Tibial nerve (tissue), 4 donors: ENCODE data around the gene POLD4.

ENCODE experiments used
- EP300 ChIP-seq, 2 donors: sonication (generic); formaldehyde crosslinking; IDR thresholded peaks; one replicate each; pipeline ENCODE4 v1.6.1; 2017; ENCODE audit warnings: antibody characterized with exemption in 2 of 2, mild to moderate bottlenecking in 1 of 2
- POLR2A ChIP-seq, 2 donors: fragments of 450-650 bp; IDR thresholded peaks; one replicate each; pipeline ENCODE4 v1.6.1; 2017; ENCODE audit warnings: antibody characterized with exemption in 2 of 2, mild to moderate bottlenecking in 2 of 2, moderate library complexity in 2 of 2
- TF ChIP-seq, protein P1 (sequence below), 5 experiments: fragments of 200-600 bp in 3 of 5; fragments of 450-650 bp in 2 of 5; sonication (generic) in 3 of 5; IDR thresholded peaks; one replicate each; pipeline ENCODE4 v1.5.1; 2016 to 2019; ENCODE audit warnings: antibody characterized with exemption in 5 of 5, mild to moderate bottlenecking in 3 of 5, moderate library complexity in 2 of 5

GRCh38 chr11:67396587-67397389 is 43.4 kb upstream of the POLD4 start:
- TF ChIP-seq POLR2A (IDR thresholded peaks at IDR 0.05), result no peak
- TF ChIP-seq, protein P1, sequence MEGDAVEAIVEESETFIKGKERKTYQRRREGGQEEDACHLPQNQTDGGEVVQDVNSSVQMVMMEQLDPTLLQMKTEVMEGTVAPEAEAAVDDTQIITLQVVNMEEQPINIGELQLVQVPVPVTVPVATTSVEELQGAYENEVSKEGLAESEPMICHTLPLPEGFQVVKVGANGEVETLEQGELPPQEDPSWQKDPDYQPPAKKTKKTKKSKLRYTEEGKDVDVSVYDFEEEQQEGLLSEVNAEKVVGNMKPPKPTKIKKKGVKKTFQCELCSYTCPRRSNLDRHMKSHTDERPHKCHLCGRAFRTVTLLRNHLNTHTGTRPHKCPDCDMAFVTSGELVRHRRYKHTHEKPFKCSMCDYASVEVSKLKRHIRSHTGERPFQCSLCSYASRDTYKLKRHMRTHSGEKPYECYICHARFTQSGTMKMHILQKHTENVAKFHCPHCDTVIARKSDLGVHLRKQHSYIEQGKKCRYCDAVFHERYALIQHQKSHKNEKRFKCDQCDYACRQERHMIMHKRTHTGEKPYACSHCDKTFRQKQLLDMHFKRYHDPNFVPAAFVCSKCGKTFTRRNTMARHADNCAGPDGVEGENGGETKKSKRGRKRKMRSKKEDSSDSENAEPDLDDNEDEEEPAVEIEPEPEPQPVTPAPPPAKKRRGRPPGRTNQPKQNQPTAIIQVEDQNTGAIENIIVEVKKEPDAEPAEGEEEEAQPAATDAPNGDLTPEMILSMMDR (IDR thresholded peaks at IDR 0.05), result no peak
- no peak for TF ChIP-seq EP300 (IDR thresholded peaks at IDR 0.05)
